ENCODE measurements around the gene RNU1-4. TPM values are rescaled to one million over a fixed set of nuclear protein-coding genes. Genes with fewer than 3 reads are reported as not detected.
"Not testable (repeated sequence)": the region's sequence is repeated elsewhere in the genome, so short reads cannot be mapped to it uniquely, and the experiment has no call there.

RNU1-4 gene
- polyA plus RNA-seq, 1 experiment = not detected

DNA sequence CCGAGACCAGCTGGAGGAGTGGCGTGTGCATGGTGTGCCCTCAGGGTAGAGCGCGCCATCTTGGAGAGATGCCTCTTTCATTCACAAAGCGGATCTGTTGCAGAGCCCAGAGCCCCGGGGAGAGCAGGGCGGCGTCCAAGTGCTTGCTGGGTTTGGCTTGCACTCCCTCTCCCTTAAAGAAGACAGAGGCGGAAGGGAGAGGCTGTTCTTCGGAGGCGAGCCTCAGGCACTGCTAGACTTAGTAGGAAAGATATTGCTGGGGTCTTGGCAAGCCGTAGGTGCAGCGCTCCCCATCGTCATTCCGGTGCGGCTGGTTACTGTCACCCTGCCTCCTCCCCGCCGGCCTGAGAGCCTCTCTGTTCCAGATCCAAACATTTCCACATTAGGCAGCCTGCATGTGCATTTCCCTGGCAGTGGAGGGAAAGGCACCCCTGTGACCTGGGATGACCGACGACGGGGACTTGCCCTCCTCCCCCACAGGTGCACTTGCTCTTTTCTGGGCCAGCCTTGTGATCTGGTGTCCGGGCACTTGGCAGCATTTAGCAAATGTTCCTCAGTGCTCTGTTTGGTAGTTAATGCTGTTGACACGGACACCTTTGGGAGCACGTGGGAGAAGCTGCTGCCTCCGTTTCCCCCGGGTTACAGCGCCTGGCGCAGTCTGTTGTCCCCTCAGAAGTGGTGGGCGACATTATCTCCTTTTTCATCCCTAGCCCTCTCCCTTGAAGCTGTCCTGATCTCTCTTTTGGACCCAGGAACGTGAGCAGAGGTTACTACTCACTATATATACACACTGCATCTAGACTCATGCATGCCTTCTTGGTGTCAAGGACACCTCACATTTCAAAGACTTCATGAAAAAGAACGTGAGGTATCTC is 25.7 kb downstream of the RNU1-4 start:
- POLR2A ChIA-PET, CTCF ChIA-PET: not testable (repeated sequence)

DNA sequence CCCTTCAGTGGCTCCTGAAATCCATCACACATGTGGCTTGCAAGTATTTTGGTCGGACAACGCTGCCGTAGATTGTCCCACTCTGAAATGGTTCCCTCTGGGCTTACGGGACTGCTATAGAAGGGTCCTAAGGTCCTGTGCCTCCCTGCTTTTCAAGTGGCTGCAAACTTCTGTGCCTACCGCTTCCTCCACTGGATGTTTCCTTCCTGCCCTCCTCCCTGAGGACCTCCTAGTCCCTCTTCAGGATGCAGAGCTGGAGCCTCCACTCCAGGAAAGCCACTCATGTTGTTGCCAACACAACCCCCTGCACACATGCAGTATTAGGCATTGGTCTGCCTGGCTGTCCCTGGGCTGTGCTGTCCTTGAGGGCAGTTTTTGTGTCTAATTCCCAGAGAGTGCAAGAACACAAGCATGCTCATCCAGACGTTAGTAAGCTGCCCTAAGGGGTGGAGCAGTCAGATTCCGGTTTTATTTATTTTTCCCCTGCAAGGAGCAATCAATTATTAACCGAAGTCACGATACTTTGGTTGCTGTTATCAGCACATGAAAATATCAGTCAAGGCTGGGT is 26.5 kb downstream of the RNU1-4 start:
- H3K27me3 ChIP-seq (ENCODE audit: control insufficient read depth, insufficient read depth, low read length); H3K36me3 ChIP-seq (ENCODE audit: control insufficient read depth, insufficient read depth, low read length); CTCF ChIA-PET; POLR2A ChIA-PET; H3K4me3 ChIP-seq (ENCODE audit: low read depth, low read length); DNase-seq (ENCODE audit: low read depth): not testable (repeated sequence)

More for the DNA sequence above, 25.7 kb downstream of the RNU1-4 start:
- not testable (repeated sequence) for H3K4me3 ChIP-seq (ENCODE audit: low read depth, low read length); H3K36me3 ChIP-seq (ENCODE audit: control insufficient read depth, insufficient read depth, low read length); H3K27me3 ChIP-seq (ENCODE audit: control insufficient read depth, insufficient read depth, low read length); DNase-seq (ENCODE audit: low read depth)

DNA sequence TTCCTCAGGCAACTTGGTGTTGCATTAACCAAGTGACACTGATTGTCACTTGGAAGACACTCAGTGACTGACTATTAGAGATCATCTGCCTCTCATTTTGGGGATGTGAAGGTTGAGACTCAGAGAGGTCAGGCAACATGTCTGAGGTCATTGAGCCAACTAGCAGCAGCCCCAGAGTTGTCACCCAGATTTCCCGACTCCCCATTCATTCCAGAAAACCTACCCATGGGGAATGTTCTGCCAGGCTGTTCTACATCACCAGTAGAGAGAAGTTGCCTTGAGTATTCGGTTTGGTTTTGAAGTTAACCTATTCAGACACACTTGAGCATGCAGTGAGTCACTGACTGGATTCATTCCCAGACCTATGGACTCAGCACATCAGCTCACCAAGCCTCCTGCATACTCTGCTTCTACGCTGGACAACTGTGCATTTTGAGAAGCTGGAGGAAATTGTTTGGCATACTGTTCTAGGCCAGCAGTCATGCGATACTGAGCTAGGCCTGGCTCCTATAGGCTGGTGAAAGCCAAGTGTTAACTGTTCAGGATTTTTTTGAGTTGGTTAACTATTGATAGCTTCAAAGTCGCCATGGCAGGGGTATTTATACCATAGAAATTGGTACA is 29.9 kb downstream of the RNU1-4 start:
- CTCF ChIA-PET; H3K27me3 ChIP-seq (ENCODE audit: control insufficient read depth, insufficient read depth, low read length); H3K36me3 ChIP-seq (ENCODE audit: control insufficient read depth, insufficient read depth, low read length); POLR2A ChIA-PET; H3K4me3 ChIP-seq (ENCODE audit: low read depth, low read length): not testable (repeated sequence)
- peak; percentile 13 for DNase-seq (ENCODE audit: low read depth)

DNA sequence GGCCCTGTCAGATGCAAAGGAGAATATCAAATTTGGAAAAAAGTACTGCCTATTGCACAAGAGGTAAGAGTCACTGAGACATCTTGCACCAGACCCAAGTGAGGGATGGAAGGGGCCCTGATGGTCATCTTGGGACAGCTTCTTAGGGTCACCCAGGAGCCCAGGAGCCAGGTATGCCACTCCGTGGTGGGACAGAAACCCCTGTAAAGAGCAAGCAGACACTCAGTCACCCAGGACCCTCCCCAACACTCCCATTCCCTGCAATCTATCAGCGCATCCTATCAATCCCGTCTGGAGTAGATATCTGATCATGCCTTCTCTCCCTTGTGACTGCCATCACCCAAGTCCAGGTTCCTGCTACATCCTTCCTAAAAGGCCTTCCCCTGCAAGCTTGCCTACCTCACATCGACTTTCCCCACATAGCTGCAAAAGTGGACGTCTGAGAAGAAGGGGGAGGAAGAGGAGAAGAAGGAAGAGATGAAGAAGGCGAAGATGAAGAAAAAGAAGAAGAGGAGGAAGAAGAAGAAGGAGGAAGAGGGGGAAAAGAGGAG is 30.7 kb downstream of the RNU1-4 start:
- POLR2A ChIA-PET; H3K36me3 ChIP-seq (ENCODE audit: control insufficient read depth, insufficient read depth, low read length); H3K4me3 ChIP-seq (ENCODE audit: low read depth, low read length); H3K27me3 ChIP-seq (ENCODE audit: control insufficient read depth, insufficient read depth, low read length); DNase-seq (ENCODE audit: low read depth); CTCF ChIA-PET: not testable (repeated sequence)

DNA sequence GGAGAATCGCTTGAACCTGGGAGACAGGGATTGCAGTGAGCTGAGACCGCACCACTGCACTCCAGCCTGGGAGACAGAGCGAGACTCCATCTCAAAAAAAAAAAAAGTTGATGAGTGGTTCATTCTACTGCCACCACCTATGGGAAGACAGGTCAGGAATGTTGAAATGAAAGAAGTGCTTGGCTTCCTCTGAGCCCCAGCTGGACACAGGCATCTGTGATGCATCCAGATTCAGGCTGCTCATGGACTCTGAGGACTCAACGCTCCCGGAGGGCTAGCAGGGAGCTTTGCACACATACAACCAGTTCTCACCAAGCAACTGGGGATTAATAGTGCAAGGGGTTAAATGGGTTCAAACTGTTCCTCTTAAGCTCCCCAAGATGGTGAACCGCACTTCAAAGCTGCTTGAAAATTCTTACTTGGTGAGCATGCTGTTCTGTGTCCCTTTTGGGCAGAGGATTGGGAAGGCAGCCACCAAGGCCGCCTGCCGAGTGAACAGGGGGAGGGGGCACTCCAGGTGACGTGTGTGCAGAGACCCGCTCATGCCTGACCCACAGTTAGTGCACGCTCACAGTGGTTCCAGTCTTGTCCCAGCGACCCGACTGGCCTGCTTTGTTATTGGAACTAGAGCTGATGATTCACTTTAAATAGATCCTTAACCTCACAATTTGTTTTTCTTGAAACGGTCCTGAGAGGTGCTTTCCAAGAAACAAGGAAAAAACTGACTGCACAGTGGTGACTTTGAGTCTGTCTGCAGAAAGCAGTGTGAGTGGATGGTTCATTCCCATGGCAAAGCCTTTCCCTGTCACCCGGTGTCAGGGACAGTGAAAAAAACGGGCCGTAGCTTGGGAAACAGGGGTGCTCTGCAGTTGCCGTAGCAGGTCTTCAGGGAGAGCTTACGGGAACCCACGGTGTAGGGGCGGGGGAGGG is 32.2 kb downstream of the RNU1-4 start:
- POLR2A ChIA-PET; H3K27me3 ChIP-seq (ENCODE audit: control insufficient read depth, insufficient read depth, low read length); H3K4me3 ChIP-seq (ENCODE audit: low read depth, low read length); DNase-seq (ENCODE audit: low read depth); CTCF ChIA-PET; H3K36me3 ChIP-seq (ENCODE audit: control insufficient read depth, insufficient read depth, low read length): not testable (repeated sequence)

DNA sequence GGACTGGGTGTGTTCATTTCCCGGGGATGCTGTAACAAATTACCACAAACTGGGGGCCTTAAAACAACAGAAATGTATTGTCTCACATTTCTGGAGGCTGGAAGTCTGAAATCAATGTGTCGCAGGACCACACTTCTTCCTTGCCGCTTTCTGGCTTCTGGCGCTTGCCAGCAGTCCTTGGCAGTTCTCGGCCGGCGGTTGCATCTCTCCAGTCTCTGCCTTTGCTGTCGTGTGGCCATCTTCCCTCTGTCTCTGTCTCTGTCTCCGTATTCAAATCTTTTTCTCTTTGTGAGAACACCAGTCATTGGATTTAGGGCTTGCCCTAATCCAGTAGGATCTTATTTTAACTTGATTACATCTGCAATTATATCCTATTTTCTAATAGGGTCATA is 32.9 kb downstream of the RNU1-4 start:
- H3K36me3 ChIP-seq (ENCODE audit: control insufficient read depth, insufficient read depth, low read length); DNase-seq (ENCODE audit: low read depth); CTCF ChIA-PET; POLR2A ChIA-PET; H3K27me3 ChIP-seq (ENCODE audit: control insufficient read depth, insufficient read depth, low read length); H3K4me3 ChIP-seq (ENCODE audit: low read depth, low read length): not testable (repeated sequence)

DNA sequence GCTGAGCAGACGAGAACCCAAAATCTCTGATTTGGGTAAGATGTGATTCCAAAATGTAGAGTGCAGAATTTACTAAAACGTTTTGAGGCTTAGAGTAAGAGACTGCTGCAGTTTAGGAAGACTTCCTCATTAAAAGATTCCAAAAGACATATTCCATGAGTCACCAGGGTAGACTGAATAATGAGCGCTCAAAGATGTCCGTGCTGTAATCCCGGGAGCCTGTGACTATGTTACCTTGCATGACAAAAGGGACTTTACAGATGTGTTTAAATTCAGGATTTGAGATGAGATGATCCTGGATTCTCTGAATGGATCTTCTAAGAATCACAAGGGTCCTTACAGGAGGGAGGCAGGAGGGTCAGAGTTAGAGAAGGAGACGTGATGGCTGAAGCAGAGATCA is 33.4 kb downstream of the RNU1-4 start:
- H3K36me3 ChIP-seq (ENCODE audit: control insufficient read depth, insufficient read depth, low read length); H3K4me3 ChIP-seq (ENCODE audit: low read depth, low read length); CTCF ChIA-PET; H3K27me3 ChIP-seq (ENCODE audit: control insufficient read depth, insufficient read depth, low read length); DNase-seq (ENCODE audit: low read depth); POLR2A ChIA-PET: not testable (repeated sequence)

DNA sequence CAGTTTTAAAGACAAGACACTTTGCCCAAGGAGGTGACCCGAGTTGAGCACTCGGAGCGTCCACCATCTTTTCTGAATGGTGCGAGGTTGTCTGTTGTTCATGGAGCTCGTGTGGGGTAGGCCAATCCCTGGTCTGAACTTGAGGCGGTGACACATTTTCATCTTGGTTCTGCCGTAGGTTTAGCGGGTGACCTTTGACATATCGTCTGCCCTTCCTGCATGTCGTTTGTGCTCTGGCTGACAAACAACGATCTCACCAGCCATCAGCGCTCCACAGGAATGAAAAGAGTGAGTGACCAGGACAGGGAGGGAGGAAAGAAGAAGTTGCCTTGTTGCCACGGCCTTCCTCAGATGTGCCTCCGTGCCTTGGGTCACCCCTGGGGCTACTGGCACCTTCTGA is 34.5 kb downstream of the RNU1-4 start:
- H3K27me3 ChIP-seq (ENCODE audit: control insufficient read depth, insufficient read depth, low read length); POLR2A ChIA-PET; H3K4me3 ChIP-seq (ENCODE audit: low read depth, low read length); CTCF ChIA-PET; H3K36me3 ChIP-seq (ENCODE audit: control insufficient read depth, insufficient read depth, low read length); DNase-seq (ENCODE audit: low read depth): not testable (repeated sequence)

DNA sequence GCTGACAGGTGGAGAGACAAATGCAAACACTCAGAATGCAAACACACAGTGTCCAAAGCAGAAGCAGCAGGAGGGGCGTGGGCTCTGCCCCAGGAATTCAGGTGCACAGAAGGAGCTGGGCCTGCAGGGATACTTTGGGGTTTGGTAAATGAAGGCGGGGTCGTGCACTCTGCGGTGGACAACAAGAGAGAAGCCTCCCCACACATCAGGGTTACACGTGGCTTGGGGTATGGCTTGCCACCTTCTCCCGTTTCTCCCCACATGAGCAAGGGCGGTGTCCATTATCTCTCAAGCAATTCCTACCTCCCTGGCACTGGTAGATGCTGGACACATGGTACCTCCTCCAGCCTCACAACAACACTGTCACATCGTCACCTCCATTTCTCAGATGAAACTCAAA is 35.0 kb downstream of the RNU1-4 start:
- H3K27me3 ChIP-seq (ENCODE audit: control insufficient read depth, insufficient read depth, low read length); H3K36me3 ChIP-seq (ENCODE audit: control insufficient read depth, insufficient read depth, low read length); CTCF ChIA-PET; POLR2A ChIA-PET; H3K4me3 ChIP-seq (ENCODE audit: low read depth, low read length); DNase-seq (ENCODE audit: low read depth): not testable (repeated sequence)

DNA sequence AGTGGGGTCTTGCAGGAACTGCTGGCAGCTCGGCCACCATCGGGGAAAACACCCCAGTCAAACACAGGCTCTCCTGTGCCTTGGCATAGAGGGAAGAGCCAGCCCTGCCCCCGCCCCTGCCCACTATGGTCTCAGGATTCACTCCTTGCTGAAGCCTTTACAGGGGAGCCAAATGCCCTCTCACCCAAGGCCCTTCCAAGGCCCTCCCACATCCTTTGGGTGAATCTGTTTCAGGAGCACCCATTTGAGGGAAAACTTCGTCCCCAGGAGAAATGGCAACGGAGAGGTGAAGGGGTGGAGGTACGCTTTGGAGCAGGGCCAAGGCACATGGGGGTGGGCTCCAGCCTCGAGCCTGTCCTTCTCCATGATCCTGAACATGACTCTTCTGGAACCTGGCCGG is 35.9 kb downstream of the RNU1-4 start:
- H3K4me3 ChIP-seq (ENCODE audit: low read depth, low read length); H3K36me3 ChIP-seq (ENCODE audit: control insufficient read depth, insufficient read depth, low read length); DNase-seq (ENCODE audit: low read depth); POLR2A ChIA-PET; H3K27me3 ChIP-seq (ENCODE audit: control insufficient read depth, insufficient read depth, low read length); CTCF ChIA-PET: not testable (repeated sequence)

DNA sequence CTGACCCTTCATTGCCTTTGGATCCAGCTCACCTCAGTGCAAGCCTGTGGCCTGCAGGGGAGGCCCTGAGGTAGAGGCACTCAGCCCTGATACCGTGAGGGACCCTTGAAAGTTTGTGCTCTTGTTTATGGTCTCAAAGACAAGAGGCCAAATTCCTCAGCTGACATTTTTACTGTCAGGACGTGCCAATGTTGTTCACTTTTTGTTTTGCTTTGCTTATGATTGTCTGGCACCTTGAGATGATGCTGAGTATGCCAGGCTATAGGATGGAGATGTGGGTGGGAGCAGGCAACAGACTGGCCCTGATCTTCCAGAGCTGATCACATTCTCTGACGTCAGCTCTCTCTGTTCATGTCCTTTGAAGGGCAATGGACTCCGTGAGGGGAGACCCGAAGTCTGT is 36.5 kb downstream of the RNU1-4 start:
- POLR2A ChIA-PET; CTCF ChIA-PET; H3K4me3 ChIP-seq (ENCODE audit: low read depth, low read length); H3K36me3 ChIP-seq (ENCODE audit: control insufficient read depth, insufficient read depth, low read length); DNase-seq (ENCODE audit: low read depth); H3K27me3 ChIP-seq (ENCODE audit: control insufficient read depth, insufficient read depth, low read length): not testable (repeated sequence)

DNA sequence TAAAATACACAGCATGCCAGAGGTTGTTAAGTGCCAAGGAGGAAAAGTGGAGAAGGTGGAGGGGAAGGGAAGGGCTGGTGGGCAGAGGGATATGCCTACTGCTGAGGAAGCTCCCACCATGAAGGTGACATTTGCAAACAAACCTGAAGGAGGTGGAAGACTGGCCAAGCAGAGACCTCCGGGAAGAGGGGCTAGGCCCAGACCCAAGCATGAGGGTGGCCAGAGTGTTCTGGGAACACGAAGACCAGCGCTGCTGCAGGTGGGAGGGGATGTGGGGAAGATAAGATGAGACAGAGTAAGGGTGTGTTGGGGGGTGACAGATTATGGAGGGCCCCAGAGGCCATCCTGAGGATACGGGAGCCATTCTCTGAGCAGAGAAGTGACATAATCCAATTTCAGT is 37.5 kb downstream of the RNU1-4 start:
- H3K4me3 ChIP-seq (ENCODE audit: low read depth, low read length); CTCF ChIA-PET; POLR2A ChIA-PET: not testable (repeated sequence)

More for the DNA sequence above, 37.5 kb downstream of the RNU1-4 start:
- H3K36me3 ChIP-seq (ENCODE audit: control insufficient read depth, insufficient read depth, low read length); H3K27me3 ChIP-seq (ENCODE audit: control insufficient read depth, insufficient read depth, low read length); DNase-seq (ENCODE audit: low read depth): not testable (repeated sequence)

Measured in BJ (cell line).